HCT116 (cell line): ENCODE data around the gene SMS. TPM values are rescaled to one million over a fixed set of nuclear protein-coding genes. Genes with fewer than 3 reads are reported as not detected.

Source experiments
- ATAC-seq: fragments of 200-7000 bp; cut with Tn5 transposase; 2 replicates; pipeline ENCODE4 v1.9.1; 2020; ENCODE audit warnings: mild to moderate bottlenecking, moderate library complexity
- BruUV-seq: library from RNA; stranded (reverse); fragments of 400-500 nt; replicated peaks from 2 replicates; lab custom pipeline; 2021; lab: Mats Ljungman, UMichigan
- CTCF ChIA-PET: fragments of 300-600 bp; sonication (Branson Sonifier 250); formaldehyde crosslinking; loops from one replicate; lab custom pipeline; 2021; ENCODE audit warnings: antibody characterized with exemption; lab: Charles Lee
- POLR2A ChIA-PET: fragments of 300-600, 350-600 bp; sonication (Branson Sonifier 250); formaldehyde crosslinking; loops from one replicate; lab custom pipeline; 2021; ENCODE audit warnings: antibody characterized with exemption; lab: Charles Lee
- RAD21 ChIA-PET, 2 experiments: fragments of 300-600 bp; sonication (Branson Sonifier 250); formaldehyde crosslinking; loops; one replicate each; lab custom pipeline; 2023; ENCODE audit warnings: low total read pairs in 2 of 2; ENCODE audit not compliant: uncharacterized antibody in 2 of 2, unreplicated experiment in 2 of 2, low non-redundant PET in 1 of 2; lab: Charles Lee
- DNase-seq: peaks from one replicate; pipeline ENCODE4 v3.0.0-alpha.2; 2010; ENCODE audit warnings: low read depth, low spot score
- H2AFZ ChIP-seq: fragments of 200-600 bp; shearing (Covaris generic), sonication (generic); 2 replicates; pipeline ENCODE4 v1.6.1; 2017; ENCODE audit warnings: low read depth, mixed run types, mixed read lengths, antibody characterized with exemption, low read length; ENCODE audit not compliant: poor library complexity, severe bottlenecking
- H3K27ac ChIP-seq: 2 replicates; pipeline ENCODE4 v1.5.1; 2012; ENCODE audit warnings: low read depth, low read length
- H3K27me3 ChIP-seq: fragments of 200-600 bp; sonication (generic); 2 replicates; pipeline ENCODE4 v1.6.1; 2016; ENCODE audit warnings: mixed run types, low read length, mixed read lengths; ENCODE audit not compliant: insufficient read depth
- H3K36me3 ChIP-seq, 2 experiments: fragments of 200-500 bp in 1 of 2; fragments of 200-600 bp in 1 of 2; sonication (Bioruptor generic) in 1 of 2; sonication (generic) in 1 of 2; 2 replicates each; pipeline versions ENCODE4 v1.5.1 to v1.6.1; 2014 to 2016; ENCODE audit warnings: low read length in 2 of 2, inconsistent platforms in 1 of 2, mixed read lengths in 1 of 2, mixed run types in 1 of 2; ENCODE audit not compliant: insufficient read depth in 2 of 2, control insufficient read depth in 1 of 2
- H3K4me1 ChIP-seq, 2 experiments: fragments of 200-600 bp in 1 of 2; sonication (generic) in 1 of 2; 2 replicates each; pipeline versions ENCODE4 v1.5.1 to v1.6.1; 2012 to 2017; ENCODE audit warnings: low read length in 2 of 2, inconsistent platforms in 1 of 2, mild to moderate bottlenecking in 1 of 2, mixed read lengths in 1 of 2, mixed run types in 1 of 2, moderate library complexity in 1 of 2; ENCODE audit not compliant: insufficient read depth in 2 of 2, control insufficient read depth in 1 of 2
- H3K4me2 ChIP-seq: fragments of 200-600 bp; sonication (generic); 2 replicates; pipeline ENCODE4 v1.6.1; 2017; ENCODE audit warnings: mixed run types, low read length, mixed read lengths
- H3K4me3 ChIP-seq, 2 experiments: fragments of 200-600 bp in 1 of 2; sonication (generic) in 1 of 2; replicated peaks in 1 of 2; 2 replicates each; pipeline ENCODE4 v1.5.1; 2011 to 2016; ENCODE audit warnings: low read length in 2 of 2, control low read depth in 1 of 2, low read depth in 1 of 2, mild to moderate bottlenecking in 1 of 2, mixed read lengths in 1 of 2, mixed run types in 1 of 2
- H3K79me2 ChIP-seq: fragments of 200-600 bp; sonication (generic); 2 replicates; pipeline ENCODE4 v1.6.1; 2017; ENCODE audit warnings: mild to moderate bottlenecking, mixed run types, low read length, moderate library complexity, mixed read lengths; ENCODE audit not compliant: insufficient read depth
- H3K9ac ChIP-seq: fragments of 200-600 bp; sonication (generic); 2 replicates; pipeline ENCODE4 v1.6.1; 2016; ENCODE audit warnings: low read length, mixed read lengths
- H3K9me2 ChIP-seq: fragments of 200-600 bp; sonication (generic), shearing (Covaris generic); 2 replicates; pipeline ENCODE4 v1.6.1; 2017; ENCODE audit warnings: mixed run types, mild to moderate bottlenecking, moderate library complexity; ENCODE audit not compliant: insufficient read depth
- H3K9me3 ChIP-seq, 2 experiments: fragments of 200-500 bp in 1 of 2; fragments of 200-600 bp in 1 of 2; sonication (Bioruptor generic) in 1 of 2; sonication (generic) in 1 of 2; 2 replicates each; pipeline ENCODE4 v1.6.1; 2014 to 2017; ENCODE audit warnings: low read length in 2 of 2, mixed read lengths in 2 of 2, inconsistent platforms in 1 of 2, low read depth in 1 of 2, mild to moderate bottlenecking in 1 of 2, mixed run types in 1 of 2, moderate library complexity in 1 of 2; ENCODE audit not compliant: control insufficient read depth in 1 of 2, insufficient read depth in 1 of 2
- H4K20me1 ChIP-seq: fragments of 200-600 bp; sonication (generic), shearing (Covaris generic); 2 replicates; pipeline ENCODE4 v1.6.1; 2017; ENCODE audit warnings: mixed run types, mild to moderate bottlenecking, moderate library complexity; ENCODE audit not compliant: insufficient read depth
- CTCF ChIP-seq, 3 experiments: fragments of 200-600 bp in 1 of 3; sonication (generic) in 1 of 3; IDR thresholded peaks in 2 of 3; conservative IDR thresholded peaks in 1 of 3; 2 replicates each; pipeline ENCODE4 v1.5.1; 2012 to 2017; ENCODE audit warnings: low read depth in 2 of 3, low read length in 2 of 3, antibody characterized with exemption in 1 of 3, borderline replicate concordance in 1 of 3, control low read depth in 1 of 3, mild to moderate bottlenecking in 1 of 3, mixed read lengths in 1 of 3, mixed run types in 1 of 3, moderate library complexity in 1 of 3; ENCODE audit not compliant: insufficient read depth in 1 of 3
- EGR1 ChIP-seq: IDR thresholded peaks from 2 replicates; pipeline ENCODE4 v1.6.1; 2012; ENCODE audit warnings: low read depth
- ELF1 ChIP-seq: IDR thresholded peaks from 2 replicates; pipeline ENCODE4 v1.6.1; 2012; ENCODE audit warnings: low read depth, borderline replicate concordance
- EZH2phosphoT487 ChIP-seq: fragments of 200-600 bp; IDR thresholded peaks from 2 replicates; pipeline ENCODE4 v1.6.1; 2018; ENCODE audit warnings: antibody characterized with exemption, borderline replicate concordance
- JUND ChIP-seq: IDR thresholded peaks from 2 replicates; pipeline ENCODE4 v1.6.1; 2012
- POLR2A ChIP-seq: IDR thresholded peaks from 2 replicates; pipeline ENCODE4 v1.7.0; 2011; ENCODE audit warnings: borderline replicate concordance; ENCODE audit not compliant: insufficient read depth, insufficient read length; ENCODE audit errors: extremely low read depth
- POLR2AphosphoS5 ChIP-seq: IDR thresholded peaks from 2 replicates; pipeline ENCODE4 v1.6.1; 2011; ENCODE audit warnings: mild to moderate bottlenecking, low read depth, low read length, moderate library complexity
- RAD21 ChIP-seq: IDR thresholded peaks from 2 replicates; pipeline ENCODE4 v1.6.1; 2012; ENCODE audit warnings: low read depth, mild to moderate bottlenecking
- SRF ChIP-seq: IDR thresholded peaks from 2 replicates; pipeline ENCODE4 v1.6.1; 2012; ENCODE audit warnings: low read depth
- YY1 ChIP-seq: IDR thresholded peaks from 2 replicates; pipeline ENCODE4 v1.6.1; 2011; ENCODE audit warnings: low read length, low read depth, moderate library complexity, mild to moderate bottlenecking; ENCODE audit not compliant: insufficient replicate concordance; ENCODE audit errors: extremely low read depth
- ZNF274 ChIP-seq: fragments of 200-500 bp; sonication (Bioruptor generic); IDR thresholded peaks from 2 replicates; pipeline ENCODE4 v1.6.1; 2014; ENCODE audit warnings: mild to moderate bottlenecking, low read depth, low read length, inconsistent platforms
- intact Hi-C: fragments of 100-400 bp; cut with micrococcal nuclease; formaldehyde crosslinking; loops from 2 replicates; pipeline ENCODE4 v1.10.0; 2022
- total RNA-seq: library from RNA; stranded (reverse); gene quantifications from one replicate; pipeline ENCODE4 v1.2.1, GENCODE V29; 2021; ENCODE audit not compliant: unreplicated experiment

SMS gene
- total RNA-seq, 1 experiment from 2014 or later, result 164 TPM

DNA sequence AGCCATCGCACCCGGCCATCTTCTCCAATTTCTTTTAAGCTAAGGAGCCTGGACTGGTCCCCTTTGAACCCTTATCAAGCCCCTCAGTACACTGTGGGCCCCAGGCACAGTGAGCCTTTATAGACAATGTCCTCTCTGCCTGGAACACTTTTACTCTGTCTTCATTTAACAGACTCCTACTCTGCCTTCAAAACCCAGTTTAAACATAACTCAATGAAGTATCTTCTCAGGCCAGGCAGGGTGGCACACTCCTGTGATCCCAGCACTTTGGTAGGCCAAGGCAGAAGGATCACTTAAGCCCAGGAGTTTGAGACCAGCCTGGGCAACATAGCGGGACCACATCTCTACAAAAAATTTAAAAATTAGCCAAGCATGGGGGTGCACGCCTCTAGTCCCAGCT lies 27.5 kb upstream of the SMS start:
- Histone ChIP-seq H3K9me2 (no peaks in the 10 kb centered on the region), H3K4me1 (no peaks in the 10 kb centered on the region), H3K27me3 (no peaks in the 10 kb centered on the region), H3K79me2 (no peaks in the 10 kb centered on the region), H3K9me3 (no peaks in the 10 kb centered on the region), H2AFZ (no peak overlapping the region), H3K9ac (no peak overlapping the region), H3K36me3 (no peaks in the 10 kb centered on the region), H3K27ac (no peak overlapping the region), H3K4me2 (no peak overlapping the region), H3K4me3 (no peak overlapping the region), H4K20me1 (no peaks in the 10 kb centered on the region)
- ATAC-seq (no peak), DNase-seq (no peak)
- CTCF ChIA-PET, result no interaction called here
- BruUV-seq, result no TSS peak
- POLR2A ChIA-PET, result no interaction called here
- TF ChIP-seq EGR1 (no peak), JUND (no peak), POLR2A (no peak), CTCF (IDR thresholded peaks at IDR 0.05 in 2 of 3, conservative IDR thresholded peaks at IDR 0.05 in 1 of 3; ENCODE audit: borderline replicate concordance in 1 of 3, insufficient read depth in 1 of 3, low read depth in 2 of 3, low read length in 2 of 3) (no peak), EZH2phosphoT487 (no peak), YY1 (no peak), ELF1 (no peak), POLR2AphosphoS5 (no peak), RAD21 (no peak), SRF (no peak), ZNF274 (no peak)
- RAD21 ChIA-PET, result no interaction called here
- intact Hi-C loops, result no loop called here
